Bronchial smooth muscle cell (primary cell): ENCODE measurements around the gene TEF. TPM values are rescaled to one million over a fixed set of nuclear protein-coding genes. Genes with fewer than 3 reads are reported as not detected.

ENCODE experiments used
- total RNA-seq: library from RNA; depleted of rRNA; stranded (reverse); fragments of >200 nt; gene quantifications from 2 replicates; pipeline ENCODE4 v1.2.1, GENCODE V29; 2014

Gene TEF, protein sequence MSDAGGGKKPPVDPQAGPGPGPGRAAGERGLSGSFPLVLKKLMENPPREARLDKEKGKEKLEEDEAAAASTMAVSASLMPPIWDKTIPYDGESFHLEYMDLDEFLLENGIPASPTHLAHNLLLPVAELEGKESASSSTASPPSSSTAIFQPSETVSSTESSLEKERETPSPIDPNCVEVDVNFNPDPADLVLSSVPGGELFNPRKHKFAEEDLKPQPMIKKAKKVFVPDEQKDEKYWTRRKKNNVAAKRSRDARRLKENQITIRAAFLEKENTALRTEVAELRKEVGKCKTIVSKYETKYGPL
- total RNA-seq = 8.8 and 13.5 TPM in 2 replicates

DNA sequence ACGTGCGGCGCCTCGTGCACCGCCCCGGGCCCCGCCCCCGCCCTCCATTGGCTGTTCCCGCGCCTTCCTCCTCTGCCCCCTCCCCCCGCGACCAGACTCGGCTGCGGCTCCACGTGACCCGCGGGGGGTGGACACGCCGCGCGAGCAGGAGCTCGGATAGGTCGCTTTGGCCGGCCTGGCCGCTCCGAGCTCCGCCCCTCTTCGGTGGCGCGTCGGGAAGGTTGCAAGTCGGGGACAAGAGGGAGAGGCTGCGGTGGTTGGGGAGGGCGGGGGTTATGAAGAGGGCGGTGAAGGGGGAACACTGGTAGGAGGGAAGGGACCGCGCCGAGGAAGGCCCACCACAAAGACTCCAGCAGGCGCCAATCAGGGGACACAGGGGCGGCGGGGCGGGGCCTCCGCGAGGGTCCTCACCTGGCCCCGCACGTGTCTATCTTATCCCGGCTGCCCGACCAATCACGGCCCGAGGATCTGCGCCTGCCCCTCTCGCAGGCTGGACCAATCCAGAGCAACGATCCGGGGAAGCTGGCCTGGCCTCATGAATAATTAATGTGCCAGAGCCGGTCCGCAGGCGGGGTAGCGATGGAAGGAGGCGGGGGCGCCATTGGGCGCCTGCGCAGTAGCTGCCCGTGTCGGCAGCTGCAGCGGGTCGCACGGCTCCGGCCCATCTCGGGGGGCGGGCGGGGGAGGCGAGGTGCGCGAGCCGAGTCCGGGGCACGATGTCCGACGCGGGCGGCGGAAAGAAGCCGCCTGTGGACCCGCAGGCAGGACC lies at the start of gene TEF:
TEF (plus strand) TSS at position 614 of the 769 bp plus-strand sequence; CDS start at position 717, 103 bp downstream.

DNA sequence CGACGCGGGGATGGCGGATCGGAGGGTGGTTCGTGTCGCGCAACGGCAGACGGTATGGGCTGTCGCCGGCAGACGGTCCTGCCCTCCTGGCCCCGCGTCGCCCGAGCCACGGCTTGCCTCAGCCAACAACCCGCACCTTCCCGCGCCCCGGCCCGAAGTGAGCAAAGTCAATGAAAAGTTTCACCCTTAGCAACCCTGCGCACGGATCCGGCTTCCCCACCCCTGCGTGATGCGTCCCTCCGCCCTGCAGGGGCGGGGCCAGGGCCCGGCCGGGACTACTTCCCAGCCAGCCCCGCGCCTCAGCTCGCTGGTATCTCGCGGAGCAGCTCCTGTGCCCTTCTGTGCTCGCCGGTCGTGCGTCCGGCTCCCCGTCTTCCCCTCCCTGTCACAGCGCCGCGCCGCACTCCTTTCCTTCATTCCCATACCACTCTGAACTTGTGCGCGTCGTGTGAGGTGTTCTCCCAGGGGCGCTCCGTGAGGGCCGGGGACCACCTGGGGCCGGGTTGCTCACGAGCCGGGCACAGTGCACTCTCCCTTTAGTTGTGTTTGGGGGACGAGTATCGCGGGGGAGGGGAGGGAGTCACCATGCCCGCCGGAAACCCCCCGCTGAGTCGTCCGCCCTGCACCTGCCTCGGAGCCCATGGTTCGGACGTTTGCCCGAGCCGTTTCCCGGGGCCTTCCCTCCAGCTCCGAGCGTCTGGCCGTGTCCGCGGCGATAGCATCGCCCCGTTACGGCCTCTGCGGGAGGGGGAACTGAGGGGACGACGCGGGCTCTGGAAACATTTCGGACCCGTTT lies 65.1 kb downstream of the TEF start, which contains the start of gene TOB2:
TOB2 (minus strand) TSS at position 163 of the 796 bp plus-strand sequence. CDS start 9,456 bp downstream, outside the sequence.

Other genes starting within 250 kb of the TEF start
- gene L3MBTL2, start 176.6 kb upstream of the TEF start, total RNA-seq = 15.9 and 20.4 TPM in 2 replicates
- 1.5 and 2.0 TPM in 2 replicates for gene CHADL, start 141.0 kb upstream of the TEF start, total RNA-seq
- 17.7 and 37.4 TPM in 2 replicates for gene RANGAP1, start 95.8 kb upstream of the TEF start, total RNA-seq
- gene ZC3H7B, start 80.4 kb upstream of the TEF start, total RNA-seq = 36.0 and 37.0 TPM in 2 replicates
- gene TOB2, start 64.9 kb downstream of the TEF start, total RNA-seq = 12.4 and 14.3 TPM in 2 replicates
- 61.5 and 86.0 TPM in 2 replicates for gene PHF5A, start 86.8 kb downstream of the TEF start, total RNA-seq
- 72.7 and 77.5 TPM in 2 replicates for gene ACO2, start 87.2 kb downstream of the TEF start, total RNA-seq
- gene POLR3H, start 162.5 kb downstream of the TEF start, total RNA-seq = 21.0 and 26.3 TPM in 2 replicates
- gene CSDC2, start 179.1 kb downstream of the TEF start, total RNA-seq = 9.8 and 11.4 TPM in 2 replicates
- gene PMM1, start 207.9 kb downstream of the TEF start, total RNA-seq = 26.2 and 31.1 TPM in 2 replicates
- gene DESI1, start 239.1 kb downstream of the TEF start, total RNA-seq = 4.8 and 8.7 TPM in 2 replicates
- gene XRCC6, start 239.4 kb downstream of the TEF start, total RNA-seq = 251 and 299 TPM in 2 replicates